ENCODE data around the gene DMC1.

Gene DMC1

DNA sequence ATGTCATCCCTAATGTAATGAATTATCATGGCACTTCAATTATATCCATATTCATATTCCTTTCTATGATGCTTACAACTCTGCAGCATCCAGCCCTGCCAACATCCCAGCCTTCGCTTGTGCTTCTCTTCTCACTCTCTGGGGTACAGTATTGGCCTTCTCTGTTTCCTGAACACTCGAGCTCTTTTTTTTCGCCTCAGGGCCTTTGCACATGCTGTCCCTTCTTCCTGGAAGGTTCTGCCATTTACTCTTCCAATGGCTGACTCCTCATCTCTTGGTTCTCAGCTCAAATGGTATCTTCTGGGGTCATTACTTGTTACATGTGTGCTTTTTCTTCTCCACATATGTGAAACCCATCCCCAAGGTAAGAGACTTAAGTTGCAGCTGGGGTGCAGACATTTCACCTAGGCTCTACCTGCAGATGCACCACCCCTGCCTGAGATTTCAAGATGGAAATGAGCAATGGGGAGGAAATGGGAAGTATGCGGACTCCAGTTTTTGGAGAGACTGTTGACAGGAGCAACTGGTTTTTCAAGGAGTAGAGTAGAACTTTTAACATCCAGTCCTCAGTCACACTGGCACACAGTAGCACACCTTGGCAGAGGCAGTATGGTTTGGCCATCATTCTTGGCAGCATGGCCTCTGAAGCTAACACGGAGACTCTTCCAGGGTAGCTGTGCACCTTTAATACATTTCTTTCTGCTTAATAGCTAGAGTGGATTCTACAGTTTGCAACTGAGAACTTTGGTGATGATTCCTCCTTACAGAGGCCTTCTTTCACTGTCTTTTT is 42.4 kb upstream of the DMC1 start:
- TF ChIP-seq, protein P1, sequence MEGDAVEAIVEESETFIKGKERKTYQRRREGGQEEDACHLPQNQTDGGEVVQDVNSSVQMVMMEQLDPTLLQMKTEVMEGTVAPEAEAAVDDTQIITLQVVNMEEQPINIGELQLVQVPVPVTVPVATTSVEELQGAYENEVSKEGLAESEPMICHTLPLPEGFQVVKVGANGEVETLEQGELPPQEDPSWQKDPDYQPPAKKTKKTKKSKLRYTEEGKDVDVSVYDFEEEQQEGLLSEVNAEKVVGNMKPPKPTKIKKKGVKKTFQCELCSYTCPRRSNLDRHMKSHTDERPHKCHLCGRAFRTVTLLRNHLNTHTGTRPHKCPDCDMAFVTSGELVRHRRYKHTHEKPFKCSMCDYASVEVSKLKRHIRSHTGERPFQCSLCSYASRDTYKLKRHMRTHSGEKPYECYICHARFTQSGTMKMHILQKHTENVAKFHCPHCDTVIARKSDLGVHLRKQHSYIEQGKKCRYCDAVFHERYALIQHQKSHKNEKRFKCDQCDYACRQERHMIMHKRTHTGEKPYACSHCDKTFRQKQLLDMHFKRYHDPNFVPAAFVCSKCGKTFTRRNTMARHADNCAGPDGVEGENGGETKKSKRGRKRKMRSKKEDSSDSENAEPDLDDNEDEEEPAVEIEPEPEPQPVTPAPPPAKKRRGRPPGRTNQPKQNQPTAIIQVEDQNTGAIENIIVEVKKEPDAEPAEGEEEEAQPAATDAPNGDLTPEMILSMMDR (IDR thresholded peaks at IDR 0.05; ENCODE audit: control extremely low read depth, extremely low read depth, low read depth, missing control alignments): no peak
- ChIA-PET POLR2A (no interaction called here), CTCF (no interaction called here)
- DNase-seq (ENCODE audit: extremely low spot score): no peak

DNA sequence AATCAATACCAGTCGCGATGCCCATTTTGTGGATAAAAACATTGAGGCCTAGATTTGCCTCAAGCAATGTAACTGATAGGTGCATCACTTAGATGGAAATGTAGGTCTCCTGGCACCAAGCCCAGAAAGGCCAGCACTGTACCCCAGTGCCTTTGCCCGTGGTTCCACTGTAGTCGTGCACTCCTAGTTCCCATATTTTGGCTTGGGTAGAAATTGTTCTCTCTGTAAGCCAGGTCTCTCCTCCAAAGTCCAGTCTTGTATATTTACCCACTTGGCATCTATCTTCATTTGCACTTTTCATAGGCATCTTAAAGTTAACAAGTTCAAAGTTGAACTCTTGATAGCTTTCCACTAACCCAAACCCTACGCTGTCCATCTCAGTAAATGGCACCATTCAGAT is 41.6 kb upstream of the DMC1 start:
- no peak for DNase-seq (ENCODE audit: extremely low spot score)
- TF ChIP-seq, protein P1 (IDR thresholded peaks at IDR 0.05; ENCODE audit: control extremely low read depth, extremely low read depth, low read depth, missing control alignments): no peak
- ChIA-PET CTCF (no interaction called here), POLR2A (no interaction called here)

DNA sequence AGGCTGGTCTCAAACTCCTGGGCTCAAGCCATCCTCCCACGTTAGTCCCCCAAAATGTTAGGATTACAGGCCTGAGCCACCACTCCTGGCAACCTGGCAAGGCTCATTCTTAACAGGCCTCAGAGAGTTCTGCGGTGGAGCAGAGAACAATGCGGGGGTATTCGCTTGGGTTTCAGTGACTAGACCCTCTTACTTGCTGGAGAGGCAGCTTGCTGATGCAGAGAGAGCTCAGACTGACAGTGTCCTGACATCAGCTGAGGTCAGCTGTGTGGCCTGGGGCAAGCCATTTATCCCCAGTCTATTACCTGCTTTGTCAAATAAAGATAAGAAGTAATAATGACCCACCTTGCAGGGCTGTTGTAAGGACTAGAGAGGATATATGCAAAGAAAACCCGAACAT is 40.3 kb upstream of the DMC1 start:
- no peak for DNase-seq (ENCODE audit: extremely low spot score)
- ChIA-PET CTCF (no interaction called here), POLR2A (no interaction called here)
- TF ChIP-seq, protein P1 (IDR thresholded peaks at IDR 0.05; ENCODE audit: control extremely low read depth, extremely low read depth, low read depth, missing control alignments): no peak

DNA sequence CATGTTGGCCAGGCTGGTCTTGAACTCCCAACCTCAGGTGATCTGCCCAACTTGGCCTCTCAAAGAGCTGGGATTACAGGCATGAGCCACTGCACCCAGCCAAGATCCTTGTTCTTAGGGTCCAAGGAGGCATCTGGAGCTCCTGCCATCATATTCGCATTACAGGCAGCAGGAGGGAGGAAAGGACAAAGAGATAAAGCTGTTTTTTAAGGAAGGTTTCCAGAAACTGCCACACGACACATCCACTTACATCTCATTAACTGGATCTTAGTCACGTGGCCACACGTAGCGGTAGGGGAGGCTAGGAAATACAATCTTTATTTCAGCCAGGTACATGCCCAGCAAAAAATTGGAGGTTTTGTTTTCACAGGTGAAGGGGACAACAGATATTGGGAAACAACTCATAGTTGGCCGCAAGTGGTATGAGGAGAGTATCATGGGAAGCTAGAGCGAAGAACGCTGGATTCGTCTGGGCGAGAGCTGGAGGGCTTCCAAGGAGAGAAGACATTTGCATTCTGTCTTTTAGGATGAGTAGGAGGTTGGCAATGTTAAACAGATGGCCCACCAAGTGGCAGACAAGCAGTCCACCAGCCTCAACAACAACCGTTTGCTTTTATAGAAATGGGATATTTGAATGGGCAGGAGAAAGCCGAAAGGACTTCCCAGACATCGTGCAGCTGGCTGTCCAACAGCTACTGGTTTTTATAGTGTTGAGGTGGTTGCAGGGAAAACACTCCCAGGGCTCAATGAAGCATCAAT is 39.2 kb upstream of the DMC1 start:
- TF ChIP-seq, protein P1 (IDR thresholded peaks at IDR 0.05; ENCODE audit: control extremely low read depth, extremely low read depth, low read depth, missing control alignments): no peak
- ChIA-PET POLR2A (interaction anchor here (0.5 kb wide), 2 partner anchors 138 to 470 kb away, joined by 3 to 4 read pairs; no protein-coding TSS in a partner anchor), CTCF (interaction anchor here (1.0 to 1.9 kb wide), 2 partner anchors 10 to 23 kb away, joined by 3 to 4 read pairs; no protein-coding TSS in a partner anchor)
- no peak for DNase-seq (ENCODE audit: extremely low spot score)

DNA sequence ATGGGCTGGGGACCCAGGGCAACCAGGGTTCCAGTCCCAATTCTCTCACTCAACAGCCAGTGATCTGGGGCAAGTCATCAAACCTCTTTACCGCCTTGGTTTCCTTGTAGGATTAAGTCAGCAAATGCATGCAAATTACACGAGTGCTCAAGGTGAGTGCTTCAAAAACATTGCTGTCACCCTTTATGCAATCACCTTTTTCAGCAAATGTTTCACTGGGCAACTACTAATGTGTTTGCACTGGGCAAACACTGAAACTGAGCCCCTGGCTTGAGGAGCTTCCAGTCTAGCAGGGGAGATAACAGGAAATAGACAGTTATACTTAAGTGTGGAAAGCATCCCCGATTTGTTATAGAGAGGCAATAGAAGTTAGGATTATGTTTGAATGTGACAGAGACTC is 37.7 kb upstream of the DMC1 start:
- ChIA-PET CTCF (interaction anchor here (1.9 kb wide), 1 partner anchor 12 kb away, joined by 4 read pairs; no protein-coding TSS in a partner anchor), POLR2A (no interaction called here)
- TF ChIP-seq, protein P1 (IDR thresholded peaks at IDR 0.05; ENCODE audit: control extremely low read depth, extremely low read depth, low read depth, missing control alignments): no peak
- no peak for DNase-seq (ENCODE audit: extremely low spot score)

DNA sequence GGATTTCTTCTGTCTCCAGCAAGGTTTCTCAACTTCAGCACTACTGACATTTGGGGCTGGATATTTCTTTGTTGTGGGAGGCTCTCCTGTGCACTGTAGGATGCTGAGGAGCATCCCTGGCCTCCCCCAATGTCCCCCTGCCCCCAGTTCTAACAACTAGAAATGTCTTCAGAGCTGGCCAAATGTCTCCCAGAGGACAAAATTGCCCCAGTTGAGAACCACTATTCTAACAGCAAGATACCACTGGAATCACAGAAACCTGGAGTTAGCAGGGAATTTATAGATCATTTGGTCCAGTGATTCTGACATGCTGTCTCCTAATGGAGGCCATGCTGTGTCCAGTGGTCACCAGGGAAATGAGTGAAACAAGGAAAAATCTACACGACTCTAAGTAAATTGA is 32.2 kb upstream of the DMC1 start:
- DNase-seq (ENCODE audit: extremely low spot score): no peak
- ChIA-PET CTCF (no interaction called here), POLR2A (no interaction called here)
- TF ChIP-seq, protein P1 (IDR thresholded peaks at IDR 0.05; ENCODE audit: control extremely low read depth, extremely low read depth, low read depth, missing control alignments): no peak
